ENCODE results near the gene VMAC. TPM values are rescaled to one million over a fixed set of nuclear protein-coding genes. Genes with fewer than 3 reads are reported as not detected.

The VMAC gene
- total and polyA plus RNA-seq, 9 of the 15 experiments (the other 6 are each of a cell fraction or from before 2014, with no cell fraction given), result 0.03 to 3.4 (median 1.1) TPM

DNA sequence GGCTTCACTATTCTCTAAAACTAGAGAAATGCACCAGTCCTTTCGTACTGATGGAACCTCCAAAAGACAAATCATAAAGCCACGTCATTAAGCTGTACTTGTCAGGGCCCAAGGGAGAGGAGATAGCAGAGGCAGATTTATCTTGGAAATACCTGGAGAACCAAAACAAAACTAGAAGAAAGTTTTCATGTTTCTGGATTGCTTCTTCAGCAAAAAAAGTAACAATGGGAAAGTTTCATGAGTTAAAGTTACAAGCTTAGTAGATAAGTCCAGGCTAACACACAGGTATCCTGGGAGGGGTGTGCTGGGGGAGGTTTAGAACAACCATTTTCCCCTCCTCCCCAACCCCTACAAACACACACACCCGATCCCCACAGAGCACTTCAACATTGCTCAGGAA, 51.7 kb downstream of the VMAC start (continued):
- TF ChIP-seq, protein P1, sequence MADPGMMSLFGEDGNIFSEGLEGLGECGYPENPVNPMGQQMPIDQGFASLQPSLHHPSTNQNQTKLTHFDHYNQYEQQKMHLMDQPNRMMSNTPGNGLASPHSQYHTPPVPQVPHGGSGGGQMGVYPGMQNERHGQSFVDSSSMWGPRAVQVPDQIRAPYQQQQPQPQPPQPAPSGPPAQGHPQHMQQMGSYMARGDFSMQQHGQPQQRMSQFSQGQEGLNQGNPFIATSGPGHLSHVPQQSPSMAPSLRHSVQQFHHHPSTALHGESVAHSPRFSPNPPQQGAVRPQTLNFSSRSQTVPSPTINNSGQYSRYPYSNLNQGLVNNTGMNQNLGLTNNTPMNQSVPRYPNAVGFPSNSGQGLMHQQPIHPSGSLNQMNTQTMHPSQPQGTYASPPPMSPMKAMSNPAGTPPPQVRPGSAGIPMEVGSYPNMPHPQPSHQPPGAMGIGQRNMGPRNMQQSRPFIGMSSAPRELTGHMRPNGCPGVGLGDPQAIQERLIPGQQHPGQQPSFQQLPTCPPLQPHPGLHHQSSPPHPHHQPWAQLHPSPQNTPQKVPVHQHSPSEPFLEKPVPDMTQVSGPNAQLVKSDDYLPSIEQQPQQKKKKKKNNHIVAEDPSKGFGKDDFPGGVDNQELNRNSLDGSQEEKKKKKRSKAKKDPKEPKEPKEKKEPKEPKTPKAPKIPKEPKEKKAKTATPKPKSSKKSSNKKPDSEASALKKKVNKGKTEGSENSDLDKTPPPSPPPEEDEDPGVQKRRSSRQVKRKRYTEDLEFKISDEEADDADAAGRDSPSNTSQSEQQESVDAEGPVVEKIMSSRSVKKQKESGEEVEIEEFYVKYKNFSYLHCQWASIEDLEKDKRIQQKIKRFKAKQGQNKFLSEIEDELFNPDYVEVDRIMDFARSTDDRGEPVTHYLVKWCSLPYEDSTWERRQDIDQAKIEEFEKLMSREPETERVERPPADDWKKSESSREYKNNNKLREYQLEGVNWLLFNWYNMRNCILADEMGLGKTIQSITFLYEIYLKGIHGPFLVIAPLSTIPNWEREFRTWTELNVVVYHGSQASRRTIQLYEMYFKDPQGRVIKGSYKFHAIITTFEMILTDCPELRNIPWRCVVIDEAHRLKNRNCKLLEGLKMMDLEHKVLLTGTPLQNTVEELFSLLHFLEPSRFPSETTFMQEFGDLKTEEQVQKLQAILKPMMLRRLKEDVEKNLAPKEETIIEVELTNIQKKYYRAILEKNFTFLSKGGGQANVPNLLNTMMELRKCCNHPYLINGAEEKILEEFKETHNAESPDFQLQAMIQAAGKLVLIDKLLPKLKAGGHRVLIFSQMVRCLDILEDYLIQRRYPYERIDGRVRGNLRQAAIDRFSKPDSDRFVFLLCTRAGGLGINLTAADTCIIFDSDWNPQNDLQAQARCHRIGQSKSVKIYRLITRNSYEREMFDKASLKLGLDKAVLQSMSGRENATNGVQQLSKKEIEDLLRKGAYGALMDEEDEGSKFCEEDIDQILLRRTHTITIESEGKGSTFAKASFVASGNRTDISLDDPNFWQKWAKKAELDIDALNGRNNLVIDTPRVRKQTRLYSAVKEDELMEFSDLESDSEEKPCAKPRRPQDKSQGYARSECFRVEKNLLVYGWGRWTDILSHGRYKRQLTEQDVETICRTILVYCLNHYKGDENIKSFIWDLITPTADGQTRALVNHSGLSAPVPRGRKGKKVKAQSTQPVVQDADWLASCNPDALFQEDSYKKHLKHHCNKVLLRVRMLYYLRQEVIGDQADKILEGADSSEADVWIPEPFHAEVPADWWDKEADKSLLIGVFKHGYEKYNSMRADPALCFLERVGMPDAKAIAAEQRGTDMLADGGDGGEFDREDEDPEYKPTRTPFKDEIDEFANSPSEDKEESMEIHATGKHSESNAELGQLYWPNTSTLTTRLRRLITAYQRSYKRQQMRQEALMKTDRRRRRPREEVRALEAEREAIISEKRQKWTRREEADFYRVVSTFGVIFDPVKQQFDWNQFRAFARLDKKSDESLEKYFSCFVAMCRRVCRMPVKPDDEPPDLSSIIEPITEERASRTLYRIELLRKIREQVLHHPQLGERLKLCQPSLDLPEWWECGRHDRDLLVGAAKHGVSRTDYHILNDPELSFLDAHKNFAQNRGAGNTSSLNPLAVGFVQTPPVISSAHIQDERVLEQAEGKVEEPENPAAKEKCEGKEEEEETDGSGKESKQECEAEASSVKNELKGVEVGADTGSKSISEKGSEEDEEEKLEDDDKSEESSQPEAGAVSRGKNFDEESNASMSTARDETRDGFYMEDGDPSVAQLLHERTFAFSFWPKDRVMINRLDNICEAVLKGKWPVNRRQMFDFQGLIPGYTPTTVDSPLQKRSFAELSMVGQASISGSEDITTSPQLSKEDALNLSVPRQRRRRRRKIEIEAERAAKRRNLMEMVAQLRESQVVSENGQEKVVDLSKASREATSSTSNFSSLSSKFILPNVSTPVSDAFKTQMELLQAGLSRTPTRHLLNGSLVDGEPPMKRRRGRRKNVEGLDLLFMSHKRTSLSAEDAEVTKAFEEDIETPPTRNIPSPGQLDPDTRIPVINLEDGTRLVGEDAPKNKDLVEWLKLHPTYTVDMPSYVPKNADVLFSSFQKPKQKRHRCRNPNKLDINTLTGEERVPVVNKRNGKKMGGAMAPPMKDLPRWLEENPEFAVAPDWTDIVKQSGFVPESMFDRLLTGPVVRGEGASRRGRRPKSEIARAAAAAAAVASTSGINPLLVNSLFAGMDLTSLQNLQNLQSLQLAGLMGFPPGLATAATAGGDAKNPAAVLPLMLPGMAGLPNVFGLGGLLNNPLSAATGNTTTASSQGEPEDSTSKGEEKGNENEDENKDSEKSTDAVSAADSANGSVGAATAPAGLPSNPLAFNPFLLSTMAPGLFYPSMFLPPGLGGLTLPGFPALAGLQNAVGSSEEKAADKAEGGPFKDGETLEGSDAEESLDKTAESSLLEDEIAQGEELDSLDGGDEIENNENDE (IDR thresholded peaks at IDR 0.05; ENCODE audit: low read depth, low read length), result no peak
